GM12865 (cell line): ENCODE results near the gene NLN.
"Not testable (repeated sequence)": the region's sequence is repeated elsewhere in the genome, so short reads cannot be mapped to it uniquely, and the experiment has no call there.

Source experiments
- DNase-seq: peaks from one replicate; pipeline ENCODE4 v3.0.0; 2010; ENCODE audit warnings: low read depth
- H3K4me3 ChIP-seq: 2 replicates; pipeline ENCODE4 v1.5.1; 2011; ENCODE audit warnings: mild to moderate bottlenecking, low read depth, low read length, control low read depth
- TF ChIP-seq, protein P1 (sequence below): IDR thresholded peaks from 2 replicates; pipeline ENCODE4 v1.5.1; 2011; ENCODE audit warnings: low read length, control low read depth, low read depth, inconsistent platforms; ENCODE audit not compliant: insufficient read depth; ENCODE audit errors: missing control alignments

Gene NLN

GRCh38 chr5:65840071-65840470 is 118.1 kb downstream of the NLN start:
- H3K4me3 ChIP-seq: no peak overlapping the region
- DNase-seq: no peak
- TF ChIP-seq, protein P1, sequence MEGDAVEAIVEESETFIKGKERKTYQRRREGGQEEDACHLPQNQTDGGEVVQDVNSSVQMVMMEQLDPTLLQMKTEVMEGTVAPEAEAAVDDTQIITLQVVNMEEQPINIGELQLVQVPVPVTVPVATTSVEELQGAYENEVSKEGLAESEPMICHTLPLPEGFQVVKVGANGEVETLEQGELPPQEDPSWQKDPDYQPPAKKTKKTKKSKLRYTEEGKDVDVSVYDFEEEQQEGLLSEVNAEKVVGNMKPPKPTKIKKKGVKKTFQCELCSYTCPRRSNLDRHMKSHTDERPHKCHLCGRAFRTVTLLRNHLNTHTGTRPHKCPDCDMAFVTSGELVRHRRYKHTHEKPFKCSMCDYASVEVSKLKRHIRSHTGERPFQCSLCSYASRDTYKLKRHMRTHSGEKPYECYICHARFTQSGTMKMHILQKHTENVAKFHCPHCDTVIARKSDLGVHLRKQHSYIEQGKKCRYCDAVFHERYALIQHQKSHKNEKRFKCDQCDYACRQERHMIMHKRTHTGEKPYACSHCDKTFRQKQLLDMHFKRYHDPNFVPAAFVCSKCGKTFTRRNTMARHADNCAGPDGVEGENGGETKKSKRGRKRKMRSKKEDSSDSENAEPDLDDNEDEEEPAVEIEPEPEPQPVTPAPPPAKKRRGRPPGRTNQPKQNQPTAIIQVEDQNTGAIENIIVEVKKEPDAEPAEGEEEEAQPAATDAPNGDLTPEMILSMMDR: no peak

- not testable (repeated sequence) for H3K4me3 ChIP-seq
Measured at GRCh38 chr5:65844763-65845162, 122.8 kb downstream of the NLN start.

GRCh38 chr5:65846101-65846500 is 124.1 kb downstream of the NLN start:
- no peak overlapping the region for H3K4me3 ChIP-seq
- TF ChIP-seq, protein P1: no peak
- no peak for DNase-seq

More at GRCh38 chr5:65844763-65845162, 122.8 kb downstream of the NLN start:
- DNase-seq: not testable (repeated sequence)

- not testable (repeated sequence) for DNase-seq, H3K4me3 ChIP-seq
Measured at GRCh38 chr5:65847019-65847418, 125.0 kb downstream of the NLN start.

GRCh38 chr5:65849918-65850317 is 127.9 kb downstream of the NLN start:
- H3K4me3 ChIP-seq, DNase-seq: not testable (repeated sequence)

GRCh38 chr5:65854925-65855324 is 132.9 kb downstream of the NLN start:
- H3K4me3 ChIP-seq: no peak overlapping the region
- TF ChIP-seq, protein P1: no peak
- DNase-seq: no peak

- DNase-seq: no peak
- TF ChIP-seq, protein P1: no peak
- H3K4me3 ChIP-seq: no peak overlapping the region
Measured at GRCh38 chr5:65855766-65856315, 133.8 kb downstream of the NLN start.

DNA sequence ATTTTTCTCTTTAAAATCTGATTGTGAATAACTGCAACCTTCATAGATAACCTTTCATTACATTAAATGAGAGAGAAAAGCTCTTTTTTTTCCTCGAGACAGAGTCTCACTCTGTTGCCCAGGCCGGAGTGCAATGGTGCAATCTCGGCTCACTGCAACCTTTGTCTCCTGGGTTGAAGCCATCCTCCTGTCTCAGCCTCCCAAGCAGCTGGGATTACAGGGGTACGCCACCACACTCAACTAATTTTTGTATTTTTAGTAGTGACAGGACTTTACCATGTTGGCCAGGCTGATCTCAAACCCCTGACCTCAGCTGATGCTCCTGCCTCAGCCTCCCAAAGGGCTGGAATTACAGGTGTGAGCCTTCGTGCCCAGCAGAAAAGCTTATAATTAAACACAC is 134.5 kb downstream of the NLN start:
- no peak for DNase-seq
- TF ChIP-seq, protein P1: no peak
- no peak overlapping the region for H3K4me3 ChIP-seq

GRCh38 chr5:65858316-65858715 is 136.3 kb downstream of the NLN start:
- no peak for DNase-seq
- TF ChIP-seq, protein P1: no peak
- H3K4me3 ChIP-seq: no peak overlapping the region
